ENCODE data around the gene CABLES2.

Gene CABLES2

GRCh38 chr20:62418709-62419487 is 11.8 kb upstream of the CABLES2 start:
- DNase-seq (ENCODE audit: extremely low read depth in 1 of 2, low read depth in 1 of 2) = no peak

- DNase-seq (ENCODE audit: extremely low read depth in 1 of 2, low read depth in 1 of 2) = no peak
Observed at GRCh38 chr20:62417981-62418708, 11.1 kb upstream of the CABLES2 start.

GRCh38 chr20:62416651-62417637 is 9.9 kb upstream of the CABLES2 start:
- no peak for DNase-seq (ENCODE audit: extremely low read depth in 1 of 2, low read depth in 1 of 2)

- no peak for DNase-seq (ENCODE audit: extremely low read depth in 1 of 2, low read depth in 1 of 2)
Observed at GRCh38 chr20:62415354-62416111, 8.4 kb upstream of the CABLES2 start.

- no peak for DNase-seq (ENCODE audit: extremely low read depth in 1 of 2, low read depth in 1 of 2)
Observed at GRCh38 chr20:62413896-62414481, 6.9 kb upstream of the CABLES2 start.

GRCh38 chr20:62413025-62413570 is 6.0 kb upstream of the CABLES2 start:
- DNase-seq (ENCODE audit: extremely low read depth in 1 of 2, low read depth in 1 of 2) = no peak

- DNase-seq (ENCODE audit: extremely low read depth in 1 of 2, low read depth in 1 of 2) = no peak
Observed at GRCh38 chr20:62412194-62413024, 5.3 kb upstream of the CABLES2 start.

GRCh38 chr20:62411479-62412193 is 4.6 kb upstream of the CABLES2 start:
- no peak for DNase-seq (ENCODE audit: extremely low read depth in 1 of 2, low read depth in 1 of 2)

GRCh38 chr20:62410746-62411478 is 3.8 kb upstream of the CABLES2 start:
- DNase-seq (ENCODE audit: extremely low read depth in 1 of 2, low read depth in 1 of 2) = no peak

- DNase-seq (ENCODE audit: extremely low read depth in 1 of 2, low read depth in 1 of 2) = peak in 1 of 2 donors; percentile 20
Observed at GRCh38 chr20:62409931-62410745, 3.1 kb upstream of the CABLES2 start.

- DNase-seq (ENCODE audit: extremely low read depth in 1 of 2, low read depth in 1 of 2) = no peak
Observed at GRCh38 chr20:62409086-62409853, 2.2 kb upstream of the CABLES2 start.

GRCh38 chr20:62408640-62409039 is 1.6 kb upstream of the CABLES2 start:
- no peak for DNase-seq (ENCODE audit: extremely low read depth in 1 of 2, low read depth in 1 of 2)

GRCh38 chr20:62408055-62408454 is 970 bp upstream of the CABLES2 start:
- DNase-seq (ENCODE audit: extremely low read depth in 1 of 2, low read depth in 1 of 2) = no peak

- no peak for DNase-seq (ENCODE audit: extremely low read depth in 1 of 2, low read depth in 1 of 2)
Observed at GRCh38 chr20:62406635-62407176, 379 bp downstream of the CABLES2 start.

GRCh38 chr20:62405981-62406513 is 1.0 kb downstream of the CABLES2 start:
- no peak for DNase-seq (ENCODE audit: extremely low read depth in 1 of 2, low read depth in 1 of 2)
